IPS DF 19.7 (cell line): ENCODE measurements around the gene BACH2.

ENCODE experiments used
- DNase-seq: peaks from one replicate; pipeline ENCODE4 v3.0.0-alpha.2; 2013; ENCODE audit warnings: low read depth, low spot score

Gene BACH2

GRCh38 chr6:90238496-90239266 is 58.0 kb downstream of the BACH2 start:
- DNase-seq, result no peak

GRCh38 chr6:90237350-90237990 is 59.2 kb downstream of the BACH2 start:
- DNase-seq, result no peak

GRCh38 chr6:90233994-90234393 is 62.6 kb downstream of the BACH2 start:
- no peak for DNase-seq

- DNase-seq, result no peak
Measured at GRCh38 chr6:90233213-90233612, 63.4 kb downstream of the BACH2 start.

- no peak for DNase-seq
Measured at GRCh38 chr6:90231798-90232197, 64.8 kb downstream of the BACH2 start.

- no peak for DNase-seq
Measured at GRCh38 chr6:90231308-90231707, 65.3 kb downstream of the BACH2 start.

- DNase-seq, result peak; percentile 33
Measured at GRCh38 chr6:90230548-90231215, 66.0 kb downstream of the BACH2 start.

GRCh38 chr6:90229331-90230010 is 67.2 kb downstream of the BACH2 start:
- no peak for DNase-seq

- no peak for DNase-seq
Measured at GRCh38 chr6:90227673-90228072, 69.0 kb downstream of the BACH2 start.

GRCh38 chr6:90227213-90227612 is 69.4 kb downstream of the BACH2 start:
- no peak for DNase-seq

GRCh38 chr6:90226257-90226656 is 70.4 kb downstream of the BACH2 start:
- no peak for DNase-seq

- DNase-seq, result no peak
Measured at GRCh38 chr6:90224196-90224595, 72.4 kb downstream of the BACH2 start.

- DNase-seq, result no peak
Measured at GRCh38 chr6:90222724-90223198, 73.9 kb downstream of the BACH2 start.

- DNase-seq, result no peak
Measured at GRCh38 chr6:90222008-90222407, 74.6 kb downstream of the BACH2 start.

GRCh38 chr6:90221403-90221802 is 75.2 kb downstream of the BACH2 start:
- DNase-seq, result no peak

- no peak for DNase-seq
Measured at GRCh38 chr6:90220273-90220672, 76.4 kb downstream of the BACH2 start.

- DNase-seq, result no peak
Measured at GRCh38 chr6:90219209-90219985, 77.2 kb downstream of the BACH2 start.

- no peak for DNase-seq
Measured at GRCh38 chr6:90218959-90219208, 77.8 kb downstream of the BACH2 start.

GRCh38 chr6:90217506-90218127 is 79.0 kb downstream of the BACH2 start:
- DNase-seq, result no peak

- no peak for DNase-seq
Measured at GRCh38 chr6:90216072-90216977, 80.3 kb downstream of the BACH2 start.
